H1 (cell line): ENCODE data around the gene CPA3. TPM values are rescaled to one million over a fixed set of nuclear protein-coding genes. Genes with fewer than 3 reads are reported as not detected.

ENCODE experiments used
- CTCF ChIA-PET: fragments of 300-600 bp; sonication (Branson Sonifier 250); formaldehyde crosslinking; loops from one replicate; lab custom pipeline; 2021; ENCODE audit not compliant: partially characterized antibody; lab: Charles Lee
- POLR2A ChIA-PET: fragments of 300-600 bp; sonication (Branson Sonifier 250); formaldehyde crosslinking; loops from one replicate; lab custom pipeline; 2021; ENCODE audit warnings: inconsistent platforms; ENCODE audit not compliant: partially characterized antibody; lab: Charles Lee
- DNase-seq, 2 experiments: peaks; one replicate each; pipeline versions ENCODE4 v3.0.0 to v3.0.0-alpha.2; 2010 to 2022; ENCODE audit warnings: low spot score in 2 of 2, low read depth in 1 of 2, mixed read lengths in 1 of 2
- FAIRE-seq: peaks from 2 replicates; lab custom pipeline; 2011; peaks lifted over from hg19 to GRCh38; lab: Jason Lieb, UNC
- H2AFZ ChIP-seq: 2 replicates; pipeline ENCODE4 v1.8.1; 2012; ENCODE audit warnings: low read length, inconsistent platforms
- H2AK5ac ChIP-seq: 2 replicates; pipeline ENCODE4 v1.6.1; 2013; ENCODE audit warnings: low read depth, low read length
- H2BK120ac ChIP-seq: replicated peaks from 2 replicates; pipeline ENCODE3; 2013; ENCODE audit warnings: low read depth, low read length, inconsistent platforms
- H2BK12ac ChIP-seq: 2 replicates; pipeline ENCODE4 v1.6.1; 2013; ENCODE audit warnings: low read depth, low read length
- H2BK15ac ChIP-seq: 2 replicates; pipeline ENCODE4 v1.6.1; 2013; ENCODE audit warnings: low read length
- H2BK20ac ChIP-seq: 2 replicates; pipeline ENCODE4 v1.6.1; 2013; ENCODE audit warnings: low read length
- H2BK5ac ChIP-seq: 2 replicates; pipeline ENCODE4 v1.6.1; 2013; ENCODE audit warnings: low read depth, low read length
- H3K14ac ChIP-seq: 2 replicates; pipeline ENCODE4 v1.6.1; 2013; ENCODE audit warnings: inconsistent platforms; ENCODE audit not compliant: insufficient read length
- H3K18ac ChIP-seq: 2 replicates; pipeline ENCODE4 v1.6.1; 2013; ENCODE audit warnings: low read length; ENCODE audit errors: extremely low read depth
- H3K23ac ChIP-seq: 2 replicates; pipeline ENCODE4 v1.6.1; 2013; ENCODE audit warnings: inconsistent platforms; ENCODE audit not compliant: insufficient read length
- H3K23me2 ChIP-seq: 2 replicates; pipeline ENCODE4 v1.6.1; 2013; ENCODE audit warnings: low read depth, low read length
- H3K27ac ChIP-seq: 2 replicates; pipeline ENCODE4 v1.6.1; 2011; ENCODE audit warnings: low read depth, low read length, inconsistent platforms
- H3K27me3 ChIP-seq, 4 experiments: replicated peaks in 1 of 4; 1 replicate in 1 of 4; 2 replicates in 3 of 4; pipeline versions ENCODE4 v1.6.1 to v1.8.1; 2011 to 2013; ENCODE audit warnings: low read length in 3 of 4, mild to moderate bottlenecking in 3 of 4, inconsistent platforms in 2 of 4, mixed read lengths in 2 of 4, moderate library complexity in 1 of 4; ENCODE audit not compliant: control insufficient read depth in 3 of 4, insufficient read depth in 3 of 4; ENCODE audit errors: extremely low read depth in 1 of 4
- H3K36me3 ChIP-seq, 4 experiments: 2 replicates each; pipeline versions ENCODE4 v1.6.1 to v1.8.1; 2011 to 2013; ENCODE audit warnings: mild to moderate bottlenecking in 4 of 4, low read length in 3 of 4, moderate library complexity in 2 of 4, control low read depth in 1 of 4, inconsistent platforms in 1 of 4; ENCODE audit not compliant: insufficient read depth in 4 of 4, control insufficient read depth in 2 of 4
- H3K4ac ChIP-seq: replicated peaks from 2 replicates; pipeline ENCODE3; 2013; ENCODE audit warnings: low read length, low read depth, mixed read lengths, inconsistent platforms; ENCODE audit not compliant: insufficient read length
- H3K4me1 ChIP-seq, 4 experiments: replicated peaks in 1 of 4; 1 replicate in 1 of 4; 2 replicates in 3 of 4; pipeline versions ENCODE4 v1.6.1 to v1.8.1; 2011 to 2013; ENCODE audit warnings: low read length in 3 of 4, inconsistent platforms in 2 of 4, mixed read lengths in 1 of 4; ENCODE audit not compliant: insufficient read depth in 4 of 4, control insufficient read depth in 3 of 4
- H3K4me2 ChIP-seq, 2 experiments: 2 replicates each; pipeline versions ENCODE4 v1.6.1 to v1.8.1; 2011 to 2013; ENCODE audit warnings: low read depth in 2 of 2, low read length in 2 of 2, control low read depth in 1 of 2, inconsistent platforms in 1 of 2, mild to moderate bottlenecking in 1 of 2; ENCODE audit not compliant: insufficient read depth in 1 of 2
- H3K4me3 ChIP-seq, 4 experiments: fragments of 200-600, 300-600 bp in 1 of 4; sonication (generic), shearing (Covaris generic), sonication (Bioruptor Twin) in 1 of 4; 2 replicates each; pipeline versions ENCODE4 v1.5.1 to v1.8.1; 2011 to 2016; ENCODE audit warnings: low read length in 4 of 4, low read depth in 3 of 4, control low read depth in 2 of 4, inconsistent platforms in 2 of 4, mild to moderate bottlenecking in 2 of 4, mixed read lengths in 1 of 4, moderate library complexity in 1 of 4; ENCODE audit not compliant: insufficient read depth in 2 of 4; ENCODE audit errors: extremely low read depth in 1 of 4
- H3K56ac ChIP-seq: replicated peaks from 2 replicates; pipeline ENCODE3; 2013; ENCODE audit warnings: low read depth, mild to moderate bottlenecking, mixed read lengths, low read length, inconsistent platforms; ENCODE audit not compliant: insufficient read length
- H3K79me1 ChIP-seq: 2 replicates; pipeline ENCODE4 v1.6.1; 2013; ENCODE audit warnings: low read depth, low read length, control low read depth
- H3K79me2 ChIP-seq, 2 experiments: 2 replicates each; pipeline versions ENCODE4 v1.6.1 to v1.8.1; 2012 to 2013; ENCODE audit warnings: low read length in 2 of 2, mild to moderate bottlenecking in 2 of 2, inconsistent platforms in 1 of 2; ENCODE audit not compliant: insufficient read depth in 2 of 2, control insufficient read depth in 1 of 2
- H3K9ac ChIP-seq, 4 experiments: replicated peaks in 1 of 4; 1 replicate in 1 of 4; 2 replicates in 3 of 4; pipeline versions ENCODE4 v1.6.1 to v1.8.1; 2011 to 2013; ENCODE audit warnings: low read depth in 3 of 4, low read length in 3 of 4, control low read depth in 2 of 4, mild to moderate bottlenecking in 2 of 4, moderate library complexity in 2 of 4, inconsistent platforms in 1 of 4; ENCODE audit errors: extremely low read depth in 1 of 4
- H3K9me3 ChIP-seq, 2 experiments: 2 replicates each; pipeline versions ENCODE4 v1.6.1 to v1.8.1; 2012 to 2013; ENCODE audit warnings: mild to moderate bottlenecking in 2 of 2, moderate library complexity in 2 of 2, control low read depth in 1 of 2, inconsistent platforms in 1 of 2, low read depth in 1 of 2, low read length in 1 of 2, mixed read lengths in 1 of 2; ENCODE audit not compliant: insufficient read depth in 2 of 2
- H4K20me1 ChIP-seq, 2 experiments: replicated peaks in 1 of 2; 2 replicates each; pipeline versions ENCODE3 to v1.8.1; 2011 to 2013; ENCODE audit warnings: inconsistent platforms in 2 of 2, low read length in 2 of 2, mild to moderate bottlenecking in 1 of 2; ENCODE audit not compliant: insufficient read depth in 2 of 2, control insufficient read depth in 1 of 2
- H4K5ac ChIP-seq: 2 replicates; pipeline ENCODE4 v1.6.1; 2013; ENCODE audit warnings: low read length, low read depth, mixed read lengths, inconsistent platforms; ENCODE audit not compliant: insufficient read length
- H4K8ac ChIP-seq: 2 replicates; pipeline ENCODE4 v1.8.0; 2013; ENCODE audit warnings: mild to moderate bottlenecking, moderate library complexity, low read length, inconsistent platforms; ENCODE audit not compliant: insufficient read depth; ENCODE audit errors: extremely low read depth
- H4K91ac ChIP-seq: replicated peaks from 2 replicates; pipeline ENCODE3; 2013; ENCODE audit warnings: low read length, mixed read lengths, inconsistent platforms; ENCODE audit not compliant: insufficient read length
- EZH2 ChIP-seq: fragments of 200-600 bp; sonication (generic); IDR thresholded peaks from 2 replicates; pipeline ENCODE4 v1.7.1; 2012; ENCODE audit warnings: low read depth, mild to moderate bottlenecking, moderate library complexity, low read length, inconsistent platforms; ENCODE audit not compliant: severe bottlenecking
- JUND ChIP-seq: IDR thresholded peaks from 2 replicates; pipeline ENCODE4 v1.6.1; 2011; ENCODE audit warnings: mild to moderate bottlenecking, improper control_type of control experiment, low read length
- NANOG ChIP-seq: IDR thresholded peaks from 2 replicates; pipeline ENCODE4 v1.6.1; 2011; ENCODE audit warnings: low read length, low read depth, mild to moderate bottlenecking, inconsistent platforms; ENCODE audit not compliant: insufficient read depth, poor library complexity, severe bottlenecking
- WGBS, 2 experiments: shearing (Covaris generic) in 1 of 2; methylation state at CpG; one replicate each; pipeline versions ENCODE4 v1.1.6 to v1.1.7; 2013 to 2015; ENCODE audit warnings: low lambda C conversion rate in 2 of 2, mixed read lengths in 2 of 2, inconsistent platforms in 1 of 2, low coverage in 1 of 2, missing lambda C conversion rate in 1 of 2; ENCODE audit not compliant: insufficient replicate concordance in 2 of 2, insufficient coverage in 1 of 2, insufficient read length in 1 of 2; ENCODE audit errors: extremely low coverage in 1 of 2, missing lambda C conversion rate in 1 of 2; 5-methylcytosine and 5-hydroxymethylcytosine counted together
- polyA plus RNA-seq, 7 experiments: library from polyadenylated mRNA; depleted of rRNA in 3 of 7; stranded (reverse) in 5 of 7; unstranded in 2 of 7; fragments of >200 nt in 5 of 7; fragments of 200-250 nt in 2 of 7; gene quantifications; 1 replicate in 5 of 7; 2 replicates in 1 of 7; 4 replicates in 1 of 7; pipeline versions ENCODE4 v1.2.1 to v1.2.3, GENCODE V29; 2011 to 2013; ENCODE audit warnings: missing spikeins in 2 of 7, mixed read lengths in 2 of 7
- total RNA-seq: library from RNA; stranded (reverse); fragmentation: NEBNext Ultra II Directional; extraction: Animal tissue kit (Norgen Biotek cat#: 25700); gene quantifications from 2 replicates; pipeline ENCODE4 v1.2.1, GENCODE V29; 2021

CPA3 gene
- total and polyA plus RNA-seq, 2 of the 8 experiments (the other 6 are each of a cell fraction or from before 2014, with no cell fraction given), result not detected

GRCh38 chr3:148906667-148907066 lies 41.6 kb downstream of the CPA3 start:
- Histone ChIP-seq H4K91ac (no peak overlapping the region), H3K4ac (no peak overlapping the region), H3K79me2 (no peaks in the 10 kb centered on the region), H3K18ac (no peak overlapping the region), H2BK20ac (no peak overlapping the region), H3K23me2 (no peaks in the 10 kb centered on the region), H4K20me1 (no peaks in the 10 kb centered on the region), H3K23ac (no peak overlapping the region), H3K4me3 (no peak overlapping the region), H3K27me3 (no peaks in the 10 kb centered on the region), H3K9me3 (no peaks in the 10 kb centered on the region), H3K56ac (no peak overlapping the region), H3K4me2 (no peak overlapping the region), H2BK12ac (no peak overlapping the region), H3K79me1 (no peaks in the 10 kb centered on the region), H2BK5ac (no peak overlapping the region), H3K36me3 (no peaks in the 10 kb centered on the region), H2BK15ac (no peak overlapping the region), H2AK5ac (no peak overlapping the region), H3K9ac (no peak overlapping the region), H2AFZ (no peak overlapping the region), H3K14ac (no peak overlapping the region), H4K8ac (no peak overlapping the region), H4K5ac (no peak overlapping the region), H2BK120ac (no peak overlapping the region), H3K4me1 (no peaks in the 10 kb centered on the region), H3K27ac (no peak overlapping the region)
- ChIA-PET CTCF (interaction anchor here (0.8 to 1.8 kb wide), 5 partner anchors 18 to 426 kb away, joined by 3 to 6 read pairs (median 3); no protein-coding TSS in a partner anchor), POLR2A (no interaction called here)
- DNase-seq (no peak), FAIRE-seq (no peak)
- 95% methylated on average over 2 of the region's 2 CpGs; no CpG with 5 or more reads in 1 of the 2 experiments for WGBS, 2 experiments
- TF ChIP-seq NANOG (no peak), JUND (no peak), EZH2 (no peak)
